COLO829 (cell line): ENCODE measurements around the gene RAB3C.

Source experiments
- DNase-seq: peaks from one replicate; pipeline ENCODE4 v3.0.0; 2012; ENCODE audit warnings: low spot score

RAB3C gene

DNA sequence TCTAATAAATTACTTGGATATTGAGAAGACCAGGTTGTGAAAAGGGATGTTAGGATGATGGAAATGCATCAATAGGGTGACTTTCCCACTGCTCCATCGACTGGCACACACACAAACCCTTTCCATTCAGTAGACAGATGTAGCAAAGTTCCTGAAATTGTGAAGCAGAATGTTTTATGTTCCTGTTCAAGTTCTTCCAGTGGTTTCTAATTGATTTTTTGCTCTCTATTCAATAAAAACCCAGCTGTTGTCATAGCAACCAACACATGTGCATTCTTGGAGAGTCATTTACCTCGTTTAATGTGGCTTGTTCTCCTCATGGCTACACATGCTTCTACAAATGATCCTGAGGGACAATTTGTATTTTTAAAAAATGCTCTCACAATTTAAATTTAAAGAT, 244.6 kb downstream of the RAB3C start:
- no peak for DNase-seq

DNA sequence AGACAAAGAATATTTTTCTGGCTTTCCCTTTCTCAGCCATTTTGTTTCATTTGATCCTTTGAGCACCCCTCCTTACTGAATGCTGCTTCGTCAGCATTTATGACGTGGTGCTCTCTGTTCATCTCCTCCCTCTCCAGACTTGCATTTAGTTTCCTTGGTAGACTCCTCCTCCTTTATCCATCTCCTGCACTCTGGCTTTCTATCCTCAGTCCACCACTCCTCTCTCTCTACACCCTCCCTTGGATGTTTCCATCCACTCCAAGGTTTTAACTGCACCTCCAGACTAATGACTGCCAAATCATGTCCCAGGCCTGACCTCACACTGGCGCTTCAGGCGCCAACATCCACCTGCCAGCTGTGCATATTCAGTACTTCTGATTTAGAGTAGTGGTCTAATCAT, 245.4 kb downstream of the RAB3C start:
- no peak for DNase-seq

DNA sequence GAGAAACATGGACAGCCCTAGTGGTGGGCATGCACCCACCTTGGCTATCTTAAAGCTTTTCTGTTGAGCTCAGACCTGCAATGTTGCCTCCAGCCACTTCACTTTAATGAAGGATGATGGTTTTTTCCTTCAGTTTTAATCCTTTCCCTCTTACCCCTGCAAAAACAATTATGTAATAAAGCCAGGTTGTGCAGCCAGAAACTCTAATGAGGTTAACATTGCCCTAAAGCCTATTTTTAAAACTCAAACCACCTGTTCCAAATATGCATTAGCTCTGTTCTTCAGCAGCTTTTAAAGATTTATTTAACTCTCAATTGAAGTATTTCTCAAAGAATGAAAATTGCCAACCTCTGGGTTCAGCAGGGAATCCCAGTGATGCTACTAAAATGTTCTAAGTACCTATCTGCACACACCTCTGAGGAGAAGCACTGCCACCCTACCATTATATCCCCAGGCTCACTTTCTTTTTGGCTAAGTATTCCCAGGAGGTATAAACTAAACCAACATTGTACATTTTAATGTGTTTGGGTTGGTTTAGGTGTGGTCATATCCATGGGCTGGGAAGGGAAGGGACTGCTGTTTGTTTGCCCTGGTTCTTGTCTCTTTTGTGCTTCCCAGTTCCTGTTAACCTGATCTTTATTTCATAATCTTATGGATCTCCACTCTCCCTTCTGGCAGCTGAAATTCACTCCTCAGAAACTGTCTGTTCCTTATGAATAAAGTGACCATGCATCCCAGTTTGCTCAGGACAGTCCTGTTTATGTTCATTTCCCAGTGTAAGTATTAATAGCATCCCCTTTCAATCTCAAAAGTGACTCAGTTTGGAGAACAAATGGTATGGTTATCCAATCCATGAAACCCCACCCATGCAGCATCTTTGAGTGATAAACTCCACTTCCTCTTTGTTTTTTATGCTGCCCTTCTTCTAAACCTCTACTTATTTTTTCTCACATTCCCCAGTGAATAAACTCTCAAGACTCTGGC, 251.7 kb downstream of the RAB3C start:
- DNase-seq = no peak

- DNase-seq = no peak
These were observed 253.5 kb downstream of the RAB3C start for GRCh38 chr5:58836351-58836750.

DNA sequence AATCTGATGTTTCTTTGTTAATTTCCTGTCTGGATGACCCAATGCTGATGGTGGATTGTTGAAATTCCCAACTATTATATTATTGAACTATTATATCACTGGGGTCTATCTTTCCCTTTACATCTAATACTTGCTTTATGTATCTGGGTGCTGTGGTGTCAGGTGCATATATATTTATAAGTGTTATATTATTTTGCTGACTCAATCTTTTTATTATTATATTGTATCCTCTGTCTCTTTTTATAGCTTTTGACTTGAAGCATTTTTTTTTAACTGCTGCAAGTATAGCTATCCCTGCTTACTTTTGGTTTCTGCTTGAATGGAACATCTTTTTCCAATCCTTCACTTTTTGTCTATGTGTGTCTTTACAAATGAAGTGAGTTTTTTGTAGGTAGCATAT, 255.9 kb downstream of the RAB3C start:
- DNase-seq = no peak

- DNase-seq = no peak
These were observed 260.0 kb downstream of the RAB3C start for GRCh38 chr5:58842852-58843251.

GRCh38 chr5:58844395-58844794, 261.5 kb downstream of the RAB3C start:
- no peak for DNase-seq

DNA sequence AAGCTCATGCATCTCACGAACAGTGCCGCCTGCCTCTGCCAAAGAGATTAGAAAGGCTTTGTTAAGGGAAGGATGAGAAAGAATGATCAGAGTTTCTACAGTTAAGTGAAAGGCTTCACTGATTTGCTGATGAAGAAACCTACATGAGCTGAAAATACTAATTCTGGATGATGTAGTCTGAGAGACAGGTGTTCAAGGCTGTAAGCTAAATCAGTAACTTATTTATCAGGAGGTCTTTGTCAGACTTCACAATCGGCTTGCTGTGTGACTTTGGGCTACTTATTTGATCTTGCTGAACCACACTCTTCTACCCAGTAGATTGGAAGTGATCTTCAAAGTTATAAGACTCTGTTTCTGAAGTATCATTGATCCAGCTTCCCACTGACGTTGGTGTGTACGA, 264.2 kb downstream of the RAB3C start:
- no peak for DNase-seq

GRCh38 chr5:58849223-58849622, 266.3 kb downstream of the RAB3C start:
- peak; percentile 12 for DNase-seq

- peak; percentile 21 for DNase-seq
These were observed 267.2 kb downstream of the RAB3C start for GRCh38 chr5:58849921-58850667.

DNA sequence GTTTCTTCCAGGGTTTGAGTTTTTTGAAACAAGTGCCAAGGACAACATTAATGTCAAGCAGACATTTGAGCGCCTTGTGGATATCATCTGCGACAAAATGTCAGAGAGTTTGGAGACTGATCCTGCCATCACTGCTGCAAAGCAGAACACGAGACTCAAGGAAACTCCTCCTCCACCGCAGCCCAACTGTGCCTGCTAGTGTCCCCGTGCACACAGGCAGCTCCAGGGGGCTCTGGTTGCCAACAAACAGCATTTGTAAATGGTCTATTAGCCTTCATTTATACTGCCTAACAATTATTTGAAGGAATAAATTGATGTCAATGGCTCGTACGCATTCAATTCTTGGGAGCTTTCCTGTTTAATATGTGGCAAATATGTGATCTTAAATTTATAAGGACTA, 268.3 kb downstream of the RAB3C start:
- DNase-seq = no peak

DNA sequence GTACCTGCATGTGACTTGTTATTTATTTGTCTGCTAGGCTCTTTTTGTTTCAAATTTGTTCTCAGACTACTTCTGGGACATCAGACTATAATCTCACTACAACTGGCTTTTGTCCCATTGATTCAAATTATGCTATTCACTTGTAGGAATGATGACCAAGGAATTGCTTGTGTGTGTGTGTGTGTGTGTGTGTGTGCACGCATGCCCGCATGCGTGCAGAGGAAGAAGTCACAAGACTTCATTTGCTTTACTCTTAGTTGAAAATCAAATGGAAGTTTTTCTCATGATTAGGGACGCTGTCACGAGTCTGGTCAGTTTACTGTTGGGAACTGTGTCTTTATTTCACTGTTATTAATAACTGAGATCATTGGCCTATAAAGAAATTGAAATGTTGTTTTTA, 268.7 kb downstream of the RAB3C start:
- DNase-seq = peak; percentile 9

GRCh38 chr5:58852566-58852965, 269.7 kb downstream of the RAB3C start:
- no peak for DNase-seq

GRCh38 chr5:58854441-58854840, 271.6 kb downstream of the RAB3C start:
- peak; percentile 75 for DNase-seq

- no peak for DNase-seq
These were observed 273.2 kb downstream of the RAB3C start for GRCh38 chr5:58855851-58856739.

DNA sequence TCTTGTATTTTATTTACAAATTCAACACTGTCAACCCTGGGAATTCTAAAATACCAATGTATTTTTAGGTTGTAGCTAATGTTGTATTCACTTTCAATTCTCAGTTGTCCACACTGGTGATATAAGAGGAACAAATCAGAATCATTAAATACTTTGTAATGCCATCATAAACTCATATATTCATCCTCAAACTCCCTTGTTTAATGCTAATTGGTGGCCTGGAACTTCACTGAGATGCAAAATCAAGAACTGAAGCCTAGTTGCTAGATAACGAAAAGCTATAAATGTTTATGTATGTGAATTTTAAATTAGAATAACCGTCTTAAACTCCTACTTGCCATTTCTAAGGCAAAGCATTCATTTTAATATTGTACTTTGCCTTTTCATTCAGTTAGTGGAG, 274.7 kb downstream of the RAB3C start:
- no peak for DNase-seq

DNA sequence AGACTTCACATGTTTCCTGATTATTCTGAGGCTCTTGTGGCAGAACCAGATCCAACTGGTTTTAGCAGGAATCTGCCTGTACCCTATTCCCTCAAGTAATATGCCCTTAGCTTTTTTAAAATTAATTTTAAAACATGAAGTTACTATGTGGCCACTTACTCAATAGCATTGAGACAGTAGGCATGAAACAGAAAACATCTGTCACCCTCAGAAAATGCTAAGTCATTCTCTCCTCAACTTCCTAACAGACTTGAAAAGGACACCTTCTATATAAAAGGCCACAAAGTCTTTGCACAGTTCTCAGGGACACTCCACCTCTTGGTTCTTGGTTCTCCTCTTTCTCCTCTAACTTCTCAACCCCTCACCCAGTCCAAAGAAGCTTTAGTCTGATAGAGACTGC, 277.8 kb downstream of the RAB3C start:
- DNase-seq = no peak

GRCh38 chr5:58868931-58869330, 286.1 kb downstream of the RAB3C start:
- DNase-seq = no peak

DNA sequence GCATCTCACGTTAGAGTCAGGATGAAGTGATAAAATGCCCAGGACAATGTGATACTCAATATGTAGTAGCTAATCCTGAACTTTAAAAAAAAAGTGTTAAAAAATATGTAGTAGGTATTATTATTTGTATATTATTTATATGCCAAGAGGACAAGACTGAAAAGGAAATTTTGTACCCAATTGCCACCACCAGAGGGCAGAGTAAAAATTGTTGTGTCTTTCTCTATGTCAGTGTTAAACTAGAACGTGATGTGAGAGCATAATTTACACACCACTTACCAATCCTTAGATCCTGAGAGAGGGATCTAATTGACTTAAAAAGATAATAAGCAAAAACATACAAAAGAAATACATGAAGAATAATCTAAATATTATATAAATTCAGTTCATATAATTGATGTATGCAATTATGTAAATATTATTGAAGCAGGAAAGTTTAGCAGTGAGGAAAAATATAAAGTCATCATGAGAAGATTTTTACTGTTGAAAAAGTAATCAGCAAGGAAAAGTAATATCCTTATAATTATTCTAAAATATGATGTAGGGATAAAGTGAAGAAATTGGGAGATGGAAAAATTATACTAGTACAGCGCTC, 288.9 kb downstream of the RAB3C start:
- no peak for DNase-seq

GRCh38 chr5:58872670-58873273, 289.9 kb downstream of the RAB3C start:
- no peak for DNase-seq

DNA sequence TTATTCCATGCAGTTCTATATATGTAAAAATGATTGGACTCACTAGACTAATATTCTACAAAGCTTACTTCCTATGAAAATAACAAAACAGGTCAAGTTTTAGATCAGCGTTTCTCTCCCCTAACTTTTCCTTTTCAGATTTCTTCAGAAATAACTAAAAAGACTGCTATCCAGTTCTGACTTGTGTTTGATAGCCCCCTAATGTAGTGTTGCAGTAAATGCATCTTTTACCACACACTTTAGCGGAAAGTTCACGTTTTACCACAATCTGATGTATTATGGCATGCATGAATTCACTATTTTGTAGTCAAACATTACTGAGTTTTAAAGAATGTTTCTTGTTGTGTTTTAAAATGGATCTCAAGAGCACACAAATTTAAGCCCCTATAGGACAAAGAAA, 292.7 kb downstream of the RAB3C start:
- no peak for DNase-seq
